Measurements from ENCODE around the gene FAM20C. TPM values are rescaled to one million over a fixed set of nuclear protein-coding genes. Genes with fewer than 3 reads are reported as not detected.

FAM20C gene
- total and polyA plus RNA-seq, 2 donors (not counting 3 experiments of a cell fraction or from before 2014, with no cell fraction given) = 14.2 to 34.5 TPM

- TF ChIP-seq MAX (IDR thresholded peaks at IDR 0.05; ENCODE audit: insufficient read depth, insufficient read length) (no peak), FOS (IDR thresholded peaks at IDR 0.05; ENCODE audit: borderline replicate concordance, insufficient read depth, low read length) (no peak), MYC (IDR thresholded peaks at IDR 0.05; ENCODE audit: low read depth, low read length) (no peak)
- CTCF ChIA-PET = no interaction called here
- Histone ChIP-seq H3K4me1 (ENCODE audit: control insufficient read depth, extremely low read depth, insufficient read depth, low read length) (no peaks in the 10 kb centered on the region), H3K36me3 (ENCODE audit: control insufficient read depth in 2 of 2, extremely low read depth in 1 of 2, insufficient read depth in 2 of 2, low read length in 2 of 2) (no peaks in the 10 kb centered on the region), H4K20me1 (replicated peaks; ENCODE audit: control insufficient read depth, extremely low read depth, insufficient read depth, low read length) (no peaks in the 10 kb centered on the region), H2AFZ (ENCODE audit: low read depth, low read length) (no peak overlapping the region), H3K4me3 (replicated peaks in 1 of 3; ENCODE audit: insufficient read depth in 1 of 3, low read depth in 1 of 3, low read length in 3 of 3) (no peak overlapping the region), H3K9ac (replicated peaks; ENCODE audit: extremely low read depth, insufficient read depth, low read length) (no peak overlapping the region), H3K27ac (ENCODE audit: insufficient read depth, low read depth, low read length) (no peak overlapping the region), H3K79me2 (ENCODE audit: control insufficient read depth, insufficient read depth, low read length) (no peaks in the 10 kb centered on the region), H3K4me2 (ENCODE audit: insufficient read depth, low read length) (no peak overlapping the region), H3K9me3 (replicated peaks; ENCODE audit: control insufficient read depth, insufficient read depth, low read length) (no peaks in the 10 kb centered on the region), H3K9me1 (replicated peaks; ENCODE audit: control insufficient read depth, extremely low read depth, insufficient read depth, low read length) (no peaks in the 10 kb centered on the region), H3K27me3 (ENCODE audit: control insufficient read depth in 2 of 2, insufficient read depth in 2 of 2, low read length in 2 of 2) (peaks cover 31 to 46% of the 10 kb centered on the region in 2 experiments)
- dilution Hi-C loops (cut with MboI; ENCODE audit: extremely low pct_ligation_motif_present, low sequenced_read_pairs) = no loop called here
- FAIRE-seq (no peak), DNase-seq (ENCODE audit: low read depth, low spot score) (no peak)
- intact Hi-C loops (cut with micrococcal nuclease) = no loop called here
- BruUV-seq (replicated peaks) = no TSS peak
- POLR2A ChIA-PET = no interaction called here
Observed at GRCh38 chr7:292226-292625, 99.9 kb downstream of the FAM20C start.

- intact Hi-C loops (cut with micrococcal nuclease) = no loop called here
Observed at GRCh38 chr7:292826-293225, 100.5 kb downstream of the FAM20C start.

More at GRCh38 chr7:292826-293225, 100.5 kb downstream of the FAM20C start:
- Histone ChIP-seq H3K4me3 (replicated peaks in 1 of 3; ENCODE audit: insufficient read depth in 1 of 3, low read depth in 1 of 3, low read length in 3 of 3) (no peak overlapping the region), H4K20me1 (replicated peaks; ENCODE audit: control insufficient read depth, extremely low read depth, insufficient read depth, low read length) (no peaks in the 10 kb centered on the region), H3K79me2 (ENCODE audit: control insufficient read depth, insufficient read depth, low read length) (no peaks in the 10 kb centered on the region), H3K27ac (ENCODE audit: insufficient read depth, low read depth, low read length) (no peak overlapping the region), H3K4me2 (ENCODE audit: insufficient read depth, low read length) (no peak overlapping the region), H3K4me1 (ENCODE audit: control insufficient read depth, extremely low read depth, insufficient read depth, low read length) (no peaks in the 10 kb centered on the region), H3K36me3 (ENCODE audit: control insufficient read depth in 2 of 2, extremely low read depth in 1 of 2, insufficient read depth in 2 of 2, low read length in 2 of 2) (no peaks in the 10 kb centered on the region), H3K9ac (replicated peaks; ENCODE audit: extremely low read depth, insufficient read depth, low read length) (no peak overlapping the region), H3K9me1 (replicated peaks; ENCODE audit: control insufficient read depth, extremely low read depth, insufficient read depth, low read length) (no peaks in the 10 kb centered on the region), H3K9me3 (replicated peaks; ENCODE audit: control insufficient read depth, insufficient read depth, low read length) (no peaks in the 10 kb centered on the region), H2AFZ (ENCODE audit: low read depth, low read length) (no peak overlapping the region), H3K27me3 (ENCODE audit: control insufficient read depth in 2 of 2, insufficient read depth in 2 of 2, low read length in 2 of 2) (peaks cover 31 to 46% of the 10 kb centered on the region in 2 experiments)
- dilution Hi-C loops (cut with MboI; ENCODE audit: extremely low pct_ligation_motif_present, low sequenced_read_pairs) = no loop called here
- no peak for FAIRE-seq
- CTCF ChIA-PET = no interaction called here
- no peak for DNase-seq (ENCODE audit: low read depth, low spot score)
- TF ChIP-seq MYC (IDR thresholded peaks at IDR 0.05; ENCODE audit: low read depth, low read length) (no peak), CTCF (IDR thresholded peaks at IDR 0.05; ENCODE audit: extremely low read depth in 1 of 2, insufficient read depth in 1 of 2, low read depth in 1 of 2, low read length in 2 of 2) (no peak), GATA2 (IDR thresholded peaks at IDR 0.05; ENCODE audit: insufficient read depth, insufficient read length, low read depth, low read length) (no peak), FOS (IDR thresholded peaks at IDR 0.05; ENCODE audit: borderline replicate concordance, insufficient read depth, low read length) (no peak), POLR2A (IDR thresholded peaks at IDR 0.05; ENCODE audit: low read depth, low read length) (no peak), JUN (IDR thresholded peaks at IDR 0.05; ENCODE audit: borderline replicate concordance, insufficient read depth, insufficient read length, low read depth) (no peak), MAX (IDR thresholded peaks at IDR 0.05; ENCODE audit: insufficient read depth, insufficient read length) (no peak), POLR2AphosphoS5 (IDR thresholded peaks at IDR 0.05; ENCODE audit: insufficient read depth, low read depth, low read length) (no peak), EZH2 (IDR thresholded peaks at IDR 0.05; ENCODE audit: borderline replicate concordance, low read depth, low read length, severe bottlenecking) (no peak)
- BruUV-seq (replicated peaks) = no TSS peak
- POLR2A ChIA-PET = no interaction called here
